Activated T-cell treated with anti-CD3 and anti-CD28 coated beads, Interleukin-2, amount 50 U/mL, for 24 hours (primary cell): ENCODE results near the gene DMRTC2.
A peak's percentile ranks its signal among the peaks of the same experiment; 100 is the strongest.
"Not testable (repeated sequence)": the region's sequence is repeated elsewhere in the genome, so short reads cannot be mapped to it uniquely, and the experiment has no call there.

Experiments used
- DNase-seq: peaks from one replicate; pipeline ENCODE4 v3.0.0-alpha.2; 2020
- H3K27ac Mint-ChIP-seq: 2 replicates; pipeline ENCODE4 v1.8.0; 2020; ENCODE audit warnings: mild to moderate bottlenecking, mixed read lengths
- H3K27me3 Mint-ChIP-seq: 2 replicates; pipeline ENCODE4 v1.8.0; 2020; ENCODE audit warnings: mixed read lengths
- H3K36me3 Mint-ChIP-seq: 2 replicates; pipeline ENCODE4 v1.8.0; 2020; ENCODE audit warnings: low read depth, mixed read lengths
- H3K4me1 Mint-ChIP-seq: 2 replicates; pipeline ENCODE4 v1.8.0; 2020; ENCODE audit warnings: low read depth, mixed read lengths
- H3K4me3 Mint-ChIP-seq: 2 replicates; pipeline ENCODE4 v1.8.0; 2020; ENCODE audit warnings: mild to moderate bottlenecking, moderate library complexity, mixed read lengths
- H3K9me3 Mint-ChIP-seq: 2 replicates; pipeline ENCODE4 v1.8.0; 2020; ENCODE audit warnings: mixed read lengths

The DMRTC2 gene

DNA sequence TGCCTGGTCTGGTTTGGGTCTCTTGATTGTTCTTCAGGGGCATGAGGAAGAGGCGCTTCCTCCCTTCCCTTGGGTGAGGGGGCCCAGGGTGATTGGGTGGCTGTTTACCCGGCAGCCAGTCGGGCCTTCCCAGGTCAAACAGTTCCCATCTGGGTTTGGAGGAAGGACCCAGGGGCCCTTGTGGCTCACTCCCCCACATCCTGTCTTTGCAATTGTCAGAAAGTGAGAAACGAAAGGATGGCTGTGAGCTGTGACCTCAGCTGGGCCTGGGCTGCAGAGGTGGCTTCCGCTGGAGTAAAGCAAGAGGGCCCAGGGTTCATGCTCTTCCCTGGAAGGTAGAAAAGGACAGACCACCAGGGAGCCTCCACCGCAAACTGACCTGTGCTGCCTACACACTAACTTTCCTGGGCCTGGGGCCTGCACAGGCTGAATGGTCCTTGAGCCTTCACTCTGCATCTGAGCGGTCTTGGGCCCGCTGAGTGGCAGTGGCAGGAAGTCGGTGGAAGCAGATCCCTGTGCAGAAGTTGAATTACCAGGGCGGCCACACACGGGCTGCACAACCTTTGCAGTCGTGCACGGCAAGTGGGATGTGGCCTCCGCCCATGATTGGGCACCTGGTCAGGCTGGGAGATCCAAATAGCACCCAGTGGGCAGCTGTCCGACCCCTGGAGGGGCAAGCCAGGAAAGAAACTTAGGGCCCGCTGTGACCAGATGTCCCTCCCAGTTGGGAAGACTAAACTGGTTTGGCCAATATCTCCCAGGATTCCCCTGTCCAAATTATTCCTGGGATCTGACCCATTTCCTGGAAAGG, 26.9 kb downstream of the DMRTC2 start:
- Mint-ChIP-seq H3K27ac (peak overlapping the region; percentile 95), H3K36me3 (peaks cover 62% of the 10 kb centered on the region), H3K27me3 (no peaks in the 10 kb centered on the region), H3K4me1 (peaks cover 92% of the 10 kb centered on the region), H3K4me3 (peak overlapping the region; percentile 62), H3K9me3 (no peaks in the 10 kb centered on the region)
- peak; percentile 78 for DNase-seq

DNA sequence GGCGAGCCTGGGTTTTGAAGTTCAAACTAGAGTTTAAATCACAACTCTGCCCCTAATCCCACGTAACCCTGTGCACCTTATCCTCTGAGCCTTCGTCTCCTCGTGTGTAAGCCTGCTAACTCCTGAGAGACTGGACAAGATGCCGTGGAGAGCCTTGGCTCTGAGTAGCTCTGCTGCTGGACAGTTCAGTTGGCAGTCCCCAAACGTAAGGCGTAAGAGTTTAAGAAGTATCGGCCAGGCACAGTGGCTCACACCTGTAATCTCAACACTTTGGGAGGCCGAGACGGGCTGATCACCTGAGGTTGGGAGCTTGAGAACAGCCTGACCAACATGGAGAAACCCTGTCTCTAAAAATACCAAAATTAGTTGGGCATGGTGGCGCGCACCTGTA, 27.5 kb downstream of the DMRTC2 start:
- H3K9me3 Mint-ChIP-seq, result no peaks in the 10 kb centered on the region
- no peaks in the 10 kb centered on the region for H3K27me3 Mint-ChIP-seq
- H3K36me3 Mint-ChIP-seq, result peaks cover 56% of the 10 kb centered on the region
- peaks cover 93% of the 10 kb centered on the region for H3K4me1 Mint-ChIP-seq
- H3K4me3 Mint-ChIP-seq, result no peak overlapping the region
- peak overlapping the region; percentile 95 for H3K27ac Mint-ChIP-seq
- DNase-seq, result peak; percentile 57

GRCh38 chr19:41872775-41873647, 28.2 kb downstream of the DMRTC2 start:
- Mint-ChIP-seq H3K36me3 (peaks cover 50% of the 10 kb centered on the region), H3K4me1 (peaks cover 93% of the 10 kb centered on the region), H3K4me3 (peak overlapping the region; percentile 15), H3K27me3 (no peaks in the 10 kb centered on the region), H3K27ac (peak overlapping the region; percentile 95), H3K9me3 (no peaks in the 10 kb centered on the region)
- peak; percentile 83 for DNase-seq

- Mint-ChIP-seq H3K27ac (peak overlapping the region; percentile 90), H3K4me1 (peaks cover 89% of the 10 kb centered on the region), H3K36me3 (peaks cover 21% of the 10 kb centered on the region), H3K4me3 (peak overlapping the region; percentile 16)
- not testable (repeated sequence) for H3K9me3 Mint-ChIP-seq, H3K27me3 Mint-ChIP-seq, DNase-seq
Measured at GRCh38 chr19:41875973-41876372, 31.1 kb downstream of the DMRTC2 start.

- H3K4me1 Mint-ChIP-seq, result peaks cover 84% of the 10 kb centered on the region
- H3K4me3 Mint-ChIP-seq, result peak within 1 kb of the TSS; percentile 43
- DNase-seq, result no peak
- no peaks in the 10 kb centered on the region for H3K27me3 Mint-ChIP-seq
- no peaks in the 10 kb centered on the region for H3K9me3 Mint-ChIP-seq
- peaks cover 10% of the 10 kb centered on the region for H3K36me3 Mint-ChIP-seq
- peak within 1 kb of the TSS; percentile 90 for H3K27ac Mint-ChIP-seq
Measured at GRCh38 chr19:41876847-41877832, 32.3 kb downstream of the DMRTC2 start, which contains the start of gene CD79A. CD79A (plus strand) TSS chr19:41877279; CDS start chr19:41877305, 26 bp downstream.

GRCh38 chr19:41877916-41878905, 33.4 kb downstream of the DMRTC2 start:
- H3K27me3 Mint-ChIP-seq, result no peaks in the 10 kb centered on the region
- H3K27ac Mint-ChIP-seq, result peak overlapping the region; percentile 90
- H3K4me3 Mint-ChIP-seq, result no peak overlapping the region
- no peak for DNase-seq
- H3K4me1 Mint-ChIP-seq, result peaks cover 79% of the 10 kb centered on the region
- H3K9me3 Mint-ChIP-seq, result no peaks in the 10 kb centered on the region
- H3K36me3 Mint-ChIP-seq, result peaks cover 6% of the 10 kb centered on the region

DNA sequence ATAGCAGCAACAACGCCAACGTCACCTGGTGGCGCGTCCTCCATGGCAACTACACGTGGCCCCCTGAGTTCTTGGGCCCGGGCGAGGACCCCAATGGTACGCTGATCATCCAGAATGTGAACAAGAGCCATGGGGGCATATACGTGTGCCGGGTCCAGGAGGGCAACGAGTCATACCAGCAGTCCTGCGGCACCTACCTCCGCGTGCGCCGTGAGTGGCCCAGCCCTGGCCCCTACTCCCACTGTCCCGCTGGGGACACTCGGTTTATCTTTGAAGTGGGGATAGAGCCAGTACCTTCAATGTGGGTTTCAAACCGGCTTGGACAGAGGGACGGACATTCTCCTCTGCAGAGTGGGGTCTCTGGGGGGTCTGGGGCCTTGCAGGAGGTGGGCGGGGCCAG, 34.2 kb downstream of the DMRTC2 start:
- DNase-seq, result no peak
- Mint-ChIP-seq H3K27ac (peak overlapping the region; percentile 90), H3K27me3 (no peaks in the 10 kb centered on the region), H3K4me1 (peaks cover 72% of the 10 kb centered on the region), H3K9me3 (no peaks in the 10 kb centered on the region), H3K4me3 (no peak overlapping the region), H3K36me3 (peaks cover 11% of the 10 kb centered on the region)

GRCh38 chr19:41879670-41880328, 35.0 kb downstream of the DMRTC2 start:
- no peaks in the 10 kb centered on the region for H3K9me3 Mint-ChIP-seq
- peaks cover 18% of the 10 kb centered on the region for H3K36me3 Mint-ChIP-seq
- H3K4me1 Mint-ChIP-seq, result peaks cover 69% of the 10 kb centered on the region
- H3K27me3 Mint-ChIP-seq, result no peaks in the 10 kb centered on the region
- no peak overlapping the region for H3K4me3 Mint-ChIP-seq
- DNase-seq, result no peak
- peak overlapping the region; percentile 74 for H3K27ac Mint-ChIP-seq

DNA sequence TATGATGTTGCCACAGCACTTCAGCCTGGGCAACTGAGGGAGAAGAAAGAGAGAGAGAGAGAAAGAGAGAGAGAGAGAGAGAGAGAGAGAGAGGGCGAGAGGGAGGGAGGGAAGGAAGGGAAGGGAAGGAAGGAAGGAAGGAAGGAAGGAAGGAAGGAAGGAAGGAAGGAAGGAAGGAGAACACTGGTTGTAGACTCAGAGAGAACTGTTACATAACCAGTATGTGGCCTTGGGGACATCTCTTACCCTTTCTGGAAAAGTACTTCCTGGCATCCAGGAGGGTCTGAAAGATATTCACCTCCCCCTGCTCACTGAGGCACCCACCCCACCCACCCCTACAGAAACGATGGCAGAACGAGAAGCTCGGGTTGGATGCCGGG, 35.5 kb downstream of the DMRTC2 start:
- H3K36me3 Mint-ChIP-seq, result peaks cover 22% of the 10 kb centered on the region
- no peaks in the 10 kb centered on the region for H3K27me3 Mint-ChIP-seq
- no peak overlapping the region for H3K4me3 Mint-ChIP-seq
- DNase-seq, result no peak
- H3K4me1 Mint-ChIP-seq, result peaks cover 68% of the 10 kb centered on the region
- no peaks in the 10 kb centered on the region for H3K9me3 Mint-ChIP-seq
- H3K27ac Mint-ChIP-seq, result peak overlapping the region; percentile 74

DNA sequence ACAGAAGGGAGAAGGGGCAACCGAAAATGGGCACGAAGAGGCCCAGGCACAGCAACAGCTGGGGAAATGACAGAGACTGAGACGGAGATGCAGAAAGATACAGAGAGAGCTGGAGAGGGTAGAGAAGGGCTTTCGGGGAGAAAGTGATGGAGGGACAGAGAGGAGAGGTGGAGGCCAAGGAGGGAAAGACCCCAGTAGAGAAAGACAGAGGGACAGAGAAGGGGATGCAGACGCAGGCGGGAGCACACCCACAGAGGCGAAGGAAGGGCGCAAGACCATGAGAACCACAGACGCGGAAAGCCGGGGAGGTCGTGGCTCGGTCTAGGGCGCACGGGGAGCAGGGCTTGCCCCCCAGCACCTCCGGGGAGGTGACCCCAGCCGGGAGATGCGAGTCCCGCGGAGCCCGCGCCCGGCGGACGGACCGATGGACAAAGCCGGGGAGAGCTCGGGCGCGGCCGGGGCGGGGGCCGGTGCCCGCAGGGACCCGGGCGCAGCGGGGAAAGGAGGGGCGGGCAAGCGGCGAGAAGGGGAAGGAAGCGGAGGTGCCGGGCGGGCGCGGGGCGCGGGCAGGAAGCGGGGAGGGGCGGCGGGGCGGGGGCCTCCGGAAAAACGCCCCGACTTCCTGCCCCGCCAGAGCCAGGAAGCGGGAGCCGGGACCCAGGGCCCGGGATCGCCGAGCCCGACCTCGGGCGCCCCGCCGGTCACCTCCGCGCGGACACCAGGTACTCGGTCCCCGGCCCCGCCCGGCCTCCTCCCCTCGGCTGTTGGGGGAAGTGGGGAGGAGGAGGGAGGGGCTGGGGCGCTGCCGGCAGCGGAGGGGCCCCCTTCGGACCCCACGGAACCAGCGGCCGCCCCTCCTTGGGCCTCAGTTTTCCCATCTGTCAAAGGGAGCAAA, 38.0 kb downstream of the DMRTC2 start, which contains the start of gene ARHGEF1:
TSS of gene ARHGEF1 (plus strand) at position 617 of the 895 bp plus-strand sequence. CDS start 4,899 bp downstream, outside the sequence.
- H3K27me3 Mint-ChIP-seq, result no peaks in the 10 kb centered on the region
- peaks cover 36% of the 10 kb centered on the region for H3K36me3 Mint-ChIP-seq
- no peaks in the 10 kb centered on the region for H3K9me3 Mint-ChIP-seq
- peak within 1 kb of the TSS; percentile 96 for H3K27ac Mint-ChIP-seq
- H3K4me3 Mint-ChIP-seq, result peak within 1 kb of the TSS; percentile 97
- H3K4me1 Mint-ChIP-seq, result peaks cover 69% of the 10 kb centered on the region
- peak; percentile 80 for DNase-seq

DNA sequence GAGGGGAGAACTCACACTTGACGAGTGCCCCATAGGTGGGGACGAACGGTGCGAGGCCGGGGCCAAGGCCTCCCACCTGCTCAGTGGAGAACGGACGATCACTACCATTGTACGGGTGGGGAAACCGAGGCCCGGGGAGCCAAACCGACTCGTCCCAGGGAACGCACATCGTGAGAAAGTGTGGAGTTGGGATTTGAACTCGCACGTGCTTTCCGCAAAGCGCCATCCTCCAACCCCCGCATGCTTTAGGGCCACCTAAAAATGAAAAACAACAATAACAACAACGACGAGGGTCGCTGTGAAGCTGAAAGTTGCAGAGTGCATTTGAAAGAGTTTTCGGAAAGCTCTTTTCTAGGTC, 38.6 kb downstream of the DMRTC2 start:
- Mint-ChIP-seq H3K27me3 (no peaks in the 10 kb centered on the region), H3K27ac (peak overlapping the region; percentile 96), H3K4me3 (peak overlapping the region; percentile 97), H3K9me3 (no peaks in the 10 kb centered on the region), H3K4me1 (peaks cover 69% of the 10 kb centered on the region), H3K36me3 (peaks cover 42% of the 10 kb centered on the region)
- no peak for DNase-seq
